HEK293 (cell line): Measurements from ENCODE around the gene TMEM39B.

Experiments used
- FEZF1 ChIP-seq: fragments of 450-650 bp; formaldehyde crosslinking; IDR thresholded peaks from 2 replicates; pipeline ENCODE4 v1.5.1; 2016; ENCODE audit warnings: missing biosample characterization, missing genetic modification characterization
- HOXA7 ChIP-seq: sonication (generic); formaldehyde crosslinking; IDR thresholded peaks from 2 replicates; pipeline ENCODE4 v1.8.1; 2022; ENCODE audit warnings: missing genetic modification reagents, borderline replicate concordance
- IKZF3 ChIP-seq: fragments of 450-650 bp; IDR thresholded peaks from 2 replicates; pipeline ENCODE4 v1.5.0; 2018; ENCODE audit warnings: missing biosample characterization, mild to moderate bottlenecking, missing genetic modification characterization, moderate library complexity
- SCRT2 ChIP-seq: fragments of 450-650 bp; formaldehyde crosslinking; IDR thresholded peaks from 2 replicates; pipeline ENCODE4 v1.5.1; 2016; ENCODE audit warnings: missing biosample characterization, missing genetic modification characterization
- SP2 ChIP-seq: fragments of 450-650 bp; formaldehyde crosslinking; IDR thresholded peaks from 2 replicates; pipeline ENCODE4 v1.5.1; 2016; ENCODE audit warnings: missing biosample characterization, missing genetic modification characterization
- SP3 ChIP-seq: fragments of 450-650 bp; formaldehyde crosslinking; IDR thresholded peaks from 2 replicates; pipeline ENCODE4 v1.5.1; 2016; ENCODE audit warnings: missing biosample characterization, missing genetic modification characterization
- TCF7L2 ChIP-seq: IDR thresholded peaks from 2 replicates; pipeline ENCODE4 v1.6.1; 2011; ENCODE audit warnings: low read depth, mild to moderate bottlenecking, inconsistent platforms, low read length, moderate library complexity, borderline replicate concordance
- ZBTB1 ChIP-seq: fragments of 450-650 bp; formaldehyde crosslinking; IDR thresholded peaks from 2 replicates; pipeline ENCODE4 v1.5.1; 2016; ENCODE audit warnings: missing biosample characterization, missing genetic modification characterization
- ZBTB20 ChIP-seq: fragments of 450-650 bp; formaldehyde crosslinking; IDR thresholded peaks from 2 replicates; pipeline ENCODE4 v1.5.1; 2016; ENCODE audit warnings: missing biosample characterization, missing genetic modification characterization
- ZBTB48 ChIP-seq: fragments of 450-650 bp; formaldehyde crosslinking; IDR thresholded peaks from 2 replicates; pipeline ENCODE4 v1.5.1; 2016; ENCODE audit warnings: missing biosample characterization, missing genetic modification characterization
- ZBTB7A ChIP-seq: fragments of 450-650 bp; formaldehyde crosslinking; IDR thresholded peaks from 2 replicates; pipeline ENCODE4 v1.5.1; 2016; ENCODE audit warnings: low read depth, missing biosample characterization, missing genetic modification characterization
- ZBTB8A ChIP-seq: fragments of 450-650 bp; formaldehyde crosslinking; IDR thresholded peaks from 2 replicates; pipeline ENCODE4 v1.5.1; 2016; ENCODE audit warnings: missing biosample characterization, missing genetic modification characterization
- ZEB2 ChIP-seq: fragments of 450-650 bp; formaldehyde crosslinking; IDR thresholded peaks from 2 replicates; pipeline ENCODE4 v1.5.1; 2016; ENCODE audit warnings: missing biosample characterization, missing genetic modification characterization
- ZNF112 ChIP-seq: fragments of 450-650 bp; formaldehyde crosslinking; IDR thresholded peaks from 2 replicates; pipeline ENCODE4 v1.5.0; 2017; ENCODE audit warnings: missing biosample characterization, missing genetic modification characterization
- ZNF114 ChIP-seq: fragments of 450-650 bp; formaldehyde crosslinking; IDR thresholded peaks from 2 replicates; pipeline ENCODE4 v1.5.0; 2017; ENCODE audit warnings: missing biosample characterization, missing genetic modification characterization
- ZNF133 ChIP-seq: fragments of 450-650 bp; formaldehyde crosslinking; IDR thresholded peaks from 2 replicates; pipeline ENCODE4 v1.5.1; 2016; ENCODE audit warnings: missing biosample characterization, missing genetic modification characterization
- ZNF169 ChIP-seq: fragments of 450-650 bp; formaldehyde crosslinking; IDR thresholded peaks from 2 replicates; pipeline ENCODE4 v1.5.1; 2016; ENCODE audit warnings: missing biosample characterization, missing genetic modification characterization
- ZNF175 ChIP-seq: fragments of 450-650 bp; formaldehyde crosslinking; IDR thresholded peaks from 2 replicates; pipeline ENCODE4 v1.5.1; 2016; ENCODE audit warnings: missing biosample characterization, missing genetic modification characterization
- ZNF2 ChIP-seq: fragments of 450-650 bp; formaldehyde crosslinking; IDR thresholded peaks from 2 replicates; pipeline ENCODE4 v1.5.1; 2016; ENCODE audit warnings: missing biosample characterization, missing genetic modification characterization
- ZNF324 ChIP-seq: fragments of 450-650 bp; formaldehyde crosslinking; IDR thresholded peaks from 2 replicates; pipeline ENCODE4 v1.5.1; 2016; ENCODE audit warnings: missing biosample characterization, missing genetic modification characterization
- ZNF354C ChIP-seq: fragments of 450-650 bp; formaldehyde crosslinking; IDR thresholded peaks from 2 replicates; pipeline ENCODE4 v1.5.1; 2016; ENCODE audit warnings: missing biosample characterization, missing genetic modification characterization, low read depth, borderline replicate concordance
- ZNF600 ChIP-seq: fragments of 450-650 bp; formaldehyde crosslinking; IDR thresholded peaks from 2 replicates; pipeline ENCODE4 v1.5.1; 2016; ENCODE audit warnings: missing biosample characterization, missing genetic modification characterization
- ZNF629 ChIP-seq: fragments of 450-650 bp; formaldehyde crosslinking; IDR thresholded peaks from 2 replicates; pipeline ENCODE4 v1.5.1; 2017; ENCODE audit warnings: missing biosample characterization, missing genetic modification characterization
- ZNF660 ChIP-seq: fragments of 450-650 bp; IDR thresholded peaks from 2 replicates; pipeline ENCODE4 v1.5.1; 2018; ENCODE audit warnings: missing biosample characterization, mild to moderate bottlenecking, missing genetic modification characterization
- TF ChIP-seq, protein P1 (sequence below): fragments of 450-650 bp; formaldehyde crosslinking; conservative IDR thresholded peaks from 2 replicates; pipeline ENCODE4 v1.5.1; 2016; ENCODE audit warnings: low read depth, missing biosample characterization, missing genetic modification characterization
- TF ChIP-seq, protein P2 (sequence below): fragments of 450-650 bp; formaldehyde crosslinking; IDR thresholded peaks from 2 replicates; pipeline ENCODE4 v1.5.1; 2017; ENCODE audit warnings: missing biosample characterization, missing genetic modification characterization
- TF ChIP-seq, protein P3 (sequence below): fragments of 450-650 bp; formaldehyde crosslinking; IDR thresholded peaks from 2 replicates; pipeline ENCODE4 v1.5.1; 2016; ENCODE audit warnings: missing biosample characterization, missing genetic modification characterization
- TF ChIP-seq, protein P4 (sequence below): fragments of 450-650 bp; formaldehyde crosslinking; IDR thresholded peaks from 2 replicates; pipeline ENCODE4 v1.5.1; 2016; ENCODE audit warnings: missing biosample characterization, missing genetic modification characterization
- TF ChIP-seq, protein P5 (sequence below): fragments of 450-650 bp; formaldehyde crosslinking; IDR thresholded peaks from 2 replicates; pipeline ENCODE4 v1.5.1; 2016; ENCODE audit warnings: missing biosample characterization, missing genetic modification characterization

The TMEM39B gene

DNA sequence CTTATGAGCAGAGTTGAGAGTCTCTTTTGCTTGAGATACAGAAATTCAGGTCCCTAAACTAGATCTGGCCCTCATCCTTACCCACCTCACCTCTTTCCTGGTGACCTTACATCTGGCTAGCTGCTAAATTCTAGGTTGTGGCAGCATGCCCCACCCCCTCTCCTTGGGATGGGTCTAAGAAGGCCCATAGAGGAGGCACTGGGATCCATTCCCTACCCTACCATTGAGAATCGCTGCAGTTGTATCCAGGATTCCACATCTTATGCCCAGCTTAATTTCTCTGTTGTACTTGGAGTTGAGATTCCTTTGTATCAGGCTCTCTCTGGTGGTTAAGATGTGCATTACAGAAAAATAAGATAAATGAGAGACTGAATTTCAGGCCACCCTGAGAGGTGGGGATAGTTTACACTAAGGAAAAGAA is 9.5 kb upstream of the TMEM39B start (continued):
- TF ChIP-seq, protein P1, sequence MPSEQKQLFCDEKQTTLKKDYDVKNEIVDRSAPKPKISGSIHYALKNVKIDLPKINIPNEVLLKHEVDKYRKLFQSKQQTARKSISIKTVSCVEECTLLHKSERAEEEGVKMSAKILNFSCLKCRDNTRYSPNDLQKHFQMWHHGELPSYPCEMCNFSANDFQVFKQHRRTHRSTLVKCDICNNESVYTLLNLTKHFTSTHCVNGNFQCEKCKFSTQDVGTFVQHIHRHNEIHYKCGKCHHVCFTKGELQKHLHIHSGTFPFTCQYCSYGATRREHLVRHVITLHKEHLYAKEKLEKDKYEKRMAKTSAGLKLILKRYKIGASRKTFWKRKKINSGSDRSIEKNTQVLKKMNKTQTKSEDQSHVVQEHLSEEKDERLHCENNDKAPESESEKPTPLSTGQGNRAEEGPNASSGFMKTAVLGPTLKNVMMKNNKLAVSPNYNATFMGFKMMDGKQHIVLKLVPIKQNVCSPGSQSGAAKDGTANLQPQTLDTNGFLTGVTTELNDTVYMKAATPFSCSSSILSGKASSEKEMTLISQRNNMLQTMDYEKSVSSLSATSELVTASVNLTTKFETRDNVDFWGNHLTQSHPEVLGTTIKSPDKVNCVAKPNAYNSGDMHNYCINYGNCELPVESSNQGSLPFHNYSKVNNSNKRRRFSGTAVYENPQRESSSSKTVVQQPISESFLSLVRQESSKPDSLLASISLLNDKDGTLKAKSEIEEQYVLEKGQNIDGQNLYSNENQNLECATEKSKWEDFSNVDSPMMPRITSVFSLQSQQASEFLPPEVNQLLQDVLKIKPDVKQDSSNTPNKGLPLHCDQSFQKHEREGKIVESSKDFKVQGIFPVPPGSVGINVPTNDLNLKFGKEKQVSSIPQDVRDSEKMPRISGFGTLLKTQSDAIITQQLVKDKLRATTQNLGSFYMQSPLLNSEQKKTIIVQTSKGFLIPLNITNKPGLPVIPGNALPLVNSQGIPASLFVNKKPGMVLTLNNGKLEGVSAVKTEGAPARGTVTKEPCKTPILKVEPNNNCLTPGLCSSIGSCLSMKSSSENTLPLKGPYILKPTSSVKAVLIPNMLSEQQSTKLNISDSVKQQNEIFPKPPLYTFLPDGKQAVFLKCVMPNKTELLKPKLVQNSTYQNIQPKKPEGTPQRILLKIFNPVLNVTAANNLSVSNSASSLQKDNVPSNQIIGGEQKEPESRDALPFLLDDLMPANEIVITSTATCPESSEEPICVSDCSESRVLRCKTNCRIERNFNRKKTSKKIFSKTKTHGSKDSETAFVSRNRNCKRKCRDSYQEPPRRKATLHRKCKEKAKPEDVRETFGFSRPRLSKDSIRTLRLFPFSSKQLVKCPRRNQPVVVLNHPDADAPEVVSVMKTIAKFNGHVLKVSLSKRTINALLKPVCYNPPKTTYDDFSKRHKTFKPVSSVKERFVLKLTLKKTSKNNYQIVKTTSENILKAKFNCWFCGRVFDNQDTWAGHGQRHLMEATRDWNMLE (tag by site-specific recombination): no peak
- TF ChIP-seq ZBTB1 (no peak), TCF7L2 (no peak), ZNF112 (tag by site-specific recombination) (no peak), ZBTB8A (tag by site-specific recombination) (0 out of 2 replicates have a peak, but pooled peaks have one; percentile 11), ZNF175 (no peak), ZNF629 (no peak), ZNF114 (tag by site-specific recombination) (no peak), ZNF169 (tag by site-specific recombination) (no peak), ZNF133 (tag by site-specific recombination) (no peak), FEZF1 (tag by site-specific recombination) (no peak), HOXA7 (CRISPR knock-in tag) (no peak), ZNF600 (0 out of 2 replicates have a peak, but pooled peaks have one; percentile 29), ZEB2 (tag by site-specific recombination) (0 out of 2 replicates have a peak, but pooled peaks have one; percentile 14), ZNF660 (tag by site-specific recombination) (peak; percentile 31; the same call in 1 of the 2 replicates), ZNF2 (tag by site-specific recombination) (0 out of 2 replicates have a peak, but pooled peaks have one; percentile 46), ZBTB7A (tag by site-specific recombination) (no peak), SCRT2 (tag by site-specific recombination) (no peak), ZNF324 (0 out of 2 replicates have a peak, but pooled peaks have one; percentile 21), ZNF354C (no peak), ZBTB20 (tag by site-specific recombination) (no peak), SP2 (no peak), IKZF3 (tag by site-specific recombination) (0 out of 2 replicates have a peak, but pooled peaks have one; percentile 60), ZBTB48 (no peak), SP3 (tag by site-specific recombination) (no peak)
- TF ChIP-seq, protein P2, sequence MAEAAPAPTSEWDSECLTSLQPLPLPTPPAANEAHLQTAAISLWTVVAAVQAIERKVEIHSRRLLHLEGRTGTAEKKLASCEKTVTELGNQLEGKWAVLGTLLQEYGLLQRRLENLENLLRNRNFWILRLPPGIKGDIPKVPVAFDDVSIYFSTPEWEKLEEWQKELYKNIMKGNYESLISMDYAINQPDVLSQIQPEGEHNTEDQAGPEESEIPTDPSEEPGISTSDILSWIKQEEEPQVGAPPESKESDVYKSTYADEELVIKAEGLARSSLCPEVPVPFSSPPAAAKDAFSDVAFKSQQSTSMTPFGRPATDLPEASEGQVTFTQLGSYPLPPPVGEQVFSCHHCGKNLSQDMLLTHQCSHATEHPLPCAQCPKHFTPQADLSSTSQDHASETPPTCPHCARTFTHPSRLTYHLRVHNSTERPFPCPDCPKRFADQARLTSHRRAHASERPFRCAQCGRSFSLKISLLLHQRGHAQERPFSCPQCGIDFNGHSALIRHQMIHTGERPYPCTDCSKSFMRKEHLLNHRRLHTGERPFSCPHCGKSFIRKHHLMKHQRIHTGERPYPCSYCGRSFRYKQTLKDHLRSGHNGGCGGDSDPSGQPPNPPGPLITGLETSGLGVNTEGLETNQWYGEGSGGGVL (tag by site-specific recombination): no peak
- TF ChIP-seq, protein P3, sequence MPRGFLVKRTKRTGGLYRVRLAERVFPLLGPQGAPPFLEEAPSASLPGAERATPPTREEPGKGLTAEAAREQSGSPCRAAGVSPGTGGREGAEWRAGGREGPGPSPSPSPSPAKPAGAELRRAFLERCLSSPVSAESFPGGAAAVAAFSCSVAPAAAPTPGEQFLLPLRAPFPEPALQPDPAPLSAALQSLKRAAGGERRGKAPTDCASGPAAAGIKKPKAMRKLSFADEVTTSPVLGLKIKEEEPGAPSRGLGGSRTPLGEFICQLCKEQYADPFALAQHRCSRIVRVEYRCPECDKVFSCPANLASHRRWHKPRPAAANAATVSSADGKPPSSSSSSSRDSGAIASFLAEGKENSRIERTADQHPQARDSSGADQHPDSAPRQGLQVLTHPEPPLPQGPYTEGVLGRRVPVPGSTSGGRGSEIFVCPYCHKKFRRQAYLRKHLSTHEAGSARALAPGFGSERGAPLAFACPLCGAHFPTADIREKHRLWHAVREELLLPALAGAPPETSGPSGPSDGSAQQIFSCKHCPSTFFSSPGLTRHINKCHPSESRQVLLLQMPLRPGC (tag by site-specific recombination): no peak
- TF ChIP-seq, protein P4, sequence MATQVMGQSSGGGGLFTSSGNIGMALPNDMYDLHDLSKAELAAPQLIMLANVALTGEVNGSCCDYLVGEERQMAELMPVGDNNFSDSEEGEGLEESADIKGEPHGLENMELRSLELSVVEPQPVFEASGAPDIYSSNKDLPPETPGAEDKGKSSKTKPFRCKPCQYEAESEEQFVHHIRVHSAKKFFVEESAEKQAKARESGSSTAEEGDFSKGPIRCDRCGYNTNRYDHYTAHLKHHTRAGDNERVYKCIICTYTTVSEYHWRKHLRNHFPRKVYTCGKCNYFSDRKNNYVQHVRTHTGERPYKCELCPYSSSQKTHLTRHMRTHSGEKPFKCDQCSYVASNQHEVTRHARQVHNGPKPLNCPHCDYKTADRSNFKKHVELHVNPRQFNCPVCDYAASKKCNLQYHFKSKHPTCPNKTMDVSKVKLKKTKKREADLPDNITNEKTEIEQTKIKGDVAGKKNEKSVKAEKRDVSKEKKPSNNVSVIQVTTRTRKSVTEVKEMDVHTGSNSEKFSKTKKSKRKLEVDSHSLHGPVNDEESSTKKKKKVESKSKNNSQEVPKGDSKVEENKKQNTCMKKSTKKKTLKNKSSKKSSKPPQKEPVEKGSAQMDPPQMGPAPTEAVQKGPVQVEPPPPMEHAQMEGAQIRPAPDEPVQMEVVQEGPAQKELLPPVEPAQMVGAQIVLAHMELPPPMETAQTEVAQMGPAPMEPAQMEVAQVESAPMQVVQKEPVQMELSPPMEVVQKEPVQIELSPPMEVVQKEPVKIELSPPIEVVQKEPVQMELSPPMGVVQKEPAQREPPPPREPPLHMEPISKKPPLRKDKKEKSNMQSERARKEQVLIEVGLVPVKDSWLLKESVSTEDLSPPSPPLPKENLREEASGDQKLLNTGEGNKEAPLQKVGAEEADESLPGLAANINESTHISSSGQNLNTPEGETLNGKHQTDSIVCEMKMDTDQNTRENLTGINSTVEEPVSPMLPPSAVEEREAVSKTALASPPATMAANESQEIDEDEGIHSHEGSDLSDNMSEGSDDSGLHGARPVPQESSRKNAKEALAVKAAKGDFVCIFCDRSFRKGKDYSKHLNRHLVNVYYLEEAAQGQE (tag by site-specific recombination): no peak
- TF ChIP-seq, protein P5, sequence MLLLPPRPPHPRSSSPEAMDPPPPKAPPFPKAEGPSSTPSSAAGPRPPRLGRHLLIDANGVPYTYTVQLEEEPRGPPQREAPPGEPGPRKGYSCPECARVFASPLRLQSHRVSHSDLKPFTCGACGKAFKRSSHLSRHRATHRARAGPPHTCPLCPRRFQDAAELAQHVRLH (tag by site-specific recombination): 0 out of 2 replicates have a peak, but pooled peaks have one; percentile 24
